Smooth muscle cell (in vitro differentiated cells): ENCODE measurements around the gene APOBEC3A. TPM values are rescaled to one million over a fixed set of nuclear protein-coding genes. Genes with fewer than 3 reads are reported as not detected.
A peak's percentile ranks its signal among the peaks of the same experiment; 100 is the strongest.
"Not testable (repeated sequence)": the region's sequence is repeated elsewhere in the genome, so short reads cannot be mapped to it uniquely, and the experiment has no call there.

Source experiments
- DNase-seq: peaks from one replicate; lab custom pipeline; 2025; ENCODE audit not compliant: unreplicated experiment; lab: John Stamatoyannopoulos, UW
- H2AFZ ChIP-seq: fragments of 200-600 bp; sonication (generic); 2 replicates; pipeline ENCODE4 v1.6.0; 2016; ENCODE audit warnings: antibody characterized with exemption, low read depth, mild to moderate bottlenecking
- H3F3A ChIP-seq: fragments of 200-600 bp; sonication (generic); 2 replicates; pipeline ENCODE4 v1.6.0; 2017; ENCODE audit warnings: antibody characterized with exemption, low read depth
- H3K27ac ChIP-seq: fragments of 200-600 bp; sonication (generic); 2 replicates; pipeline ENCODE4 v1.5.1; 2016; ENCODE audit warnings: low read depth, mild to moderate bottlenecking
- H3K27me3 ChIP-seq: fragments of 200-600 bp; sonication (generic); 2 replicates; pipeline ENCODE4 v1.6.1; 2016; ENCODE audit warnings: low read depth, mild to moderate bottlenecking
- H3K36me3 ChIP-seq: fragments of 200-600 bp; sonication (generic); 2 replicates; pipeline ENCODE4 v1.5.1; 2016; ENCODE audit warnings: low read depth
- H3K4me1 ChIP-seq: fragments of 200-600 bp; sonication (generic); 2 replicates; pipeline ENCODE4 v1.5.1; 2016; ENCODE audit warnings: low read depth
- H3K4me2 ChIP-seq: fragments of 200-600 bp; sonication (generic); 2 replicates; pipeline ENCODE4 v1.6.0; 2016; ENCODE audit warnings: mild to moderate bottlenecking
- H3K4me3 ChIP-seq: fragments of 200-600 bp; sonication (generic); 2 replicates; pipeline ENCODE4 v1.5.1; 2016; ENCODE audit warnings: mild to moderate bottlenecking
- H3K79me2 ChIP-seq: fragments of 200-600 bp; sonication (generic); 2 replicates; pipeline ENCODE4 v1.6.0; 2016; ENCODE audit warnings: low read depth, mild to moderate bottlenecking
- H3K9ac ChIP-seq: fragments of 200-600 bp; sonication (generic); 2 replicates; pipeline ENCODE4 v1.6.0; 2016; ENCODE audit warnings: low read depth
- H3K9me3 ChIP-seq: fragments of 200-600 bp; sonication (generic); replicated peaks from 2 replicates; pipeline ENCODE4 v1.5.1; 2016; ENCODE audit warnings: low read depth
- H4K20me1 ChIP-seq: fragments of 200-600 bp; sonication (generic); 2 replicates; pipeline ENCODE4 v1.6.0; 2016; ENCODE audit warnings: low read depth
- CTCF ChIP-seq: fragments of 200-600 bp; sonication (generic); IDR thresholded peaks from 2 replicates; pipeline ENCODE4 v1.5.1; 2017; ENCODE audit warnings: borderline replicate concordance, mild to moderate bottlenecking, antibody characterized with exemption; ENCODE audit not compliant: insufficient read depth, poor library complexity, severe bottlenecking
- WGBS: methylation state at CpG from one replicate; pipeline ENCODE4 v1.1.7; 2016; ENCODE audit warnings: low lambda C conversion rate; 5-methylcytosine and 5-hydroxymethylcytosine counted together
- polyA plus RNA-seq: library from polyadenylated mRNA; unstranded; fragments of >200 nt; fragmentation: Nextera tagmentation; extraction: Ambion mirVana; gene quantifications from 2 replicates; pipeline ENCODE4 v1.2.1, GENCODE V29; 2016
- total RNA-seq: library from RNA; depleted of rRNA; stranded (reverse); fragments of >200 nt; gene quantifications from 2 replicates; pipeline ENCODE4 v1.2.3, GENCODE V29; 2014

Gene APOBEC3A
- total and polyA plus RNA-seq, 2 experiments from 2014 or later = 0.18 TPM; not detected in 1

GRCh38 chr22:38981992-38982927 is 24.9 kb downstream of the APOBEC3A start, which contains the start of gene APOBEC3B:
TSS of gene APOBEC3B (plus strand) at chr22:38982347. CDS start at chr22:38982454, 107 bp downstream.
- no peaks in the 10 kb centered on the region for H3K27me3 ChIP-seq
- H2AFZ ChIP-seq = no peak within 1 kb of the TSS
- H3K79me2 ChIP-seq = no peaks in the 10 kb centered on the region
- peak; percentile 52 for DNase-seq
- no peaks in the 10 kb centered on the region for H3F3A ChIP-seq
- H3K9me3 ChIP-seq = no peaks in the 10 kb centered on the region
- WGBS = 52% methylated on average over 13 of the region's 16 CpGs
- H4K20me1 ChIP-seq = no peaks in the 10 kb centered on the region
- no peaks in the 10 kb centered on the region for H3K36me3 ChIP-seq
- H3K4me1 ChIP-seq = peaks cover 9% of the 10 kb centered on the region
- peak within 1 kb of the TSS; percentile 16 for H3K27ac ChIP-seq
- no peak within 1 kb of the TSS for H3K9ac ChIP-seq
- H3K4me2 ChIP-seq = peak within 1 kb of the TSS; percentile 73
- TF ChIP-seq CTCF = no peak
- peak within 1 kb of the TSS; percentile 30 for H3K4me3 ChIP-seq

GRCh38 chr22:38984224-38984623 is 26.8 kb downstream of the APOBEC3A start:
- H3K9me3 ChIP-seq = no peaks in the 10 kb centered on the region
- H3K4me2 ChIP-seq = no peak overlapping the region
- no peaks in the 10 kb centered on the region for H3K27me3 ChIP-seq
- 89% methylated on average over 2 of the region's 2 CpGs for WGBS
- no peaks in the 10 kb centered on the region for H3K36me3 ChIP-seq
- no peak for TF ChIP-seq CTCF
- H3K4me1 ChIP-seq = peaks cover 9% of the 10 kb centered on the region
- no peak for DNase-seq
- H3K9ac ChIP-seq = no peak overlapping the region
- H3K27ac ChIP-seq = peak overlapping the region; percentile 88
- H3K4me3 ChIP-seq = no peak overlapping the region
- H2AFZ ChIP-seq = no peak overlapping the region
- H3F3A ChIP-seq = no peaks in the 10 kb centered on the region
- no peaks in the 10 kb centered on the region for H4K20me1 ChIP-seq
- no peaks in the 10 kb centered on the region for H3K79me2 ChIP-seq

- 68% methylated on average over 9 of the region's 9 CpGs for WGBS
- not testable (repeated sequence) for H3K36me3 ChIP-seq, H3K79me2 ChIP-seq, H3K4me2 ChIP-seq, H3K9ac ChIP-seq, H2AFZ ChIP-seq, H4K20me1 ChIP-seq, H3F3A ChIP-seq, H3K9me3 ChIP-seq, H3K4me3 ChIP-seq, H3K27me3 ChIP-seq, DNase-seq, H3K4me1 ChIP-seq
- H3K27ac ChIP-seq = peak overlapping the region; percentile 88
Observed at GRCh38 chr22:38984784-38985757, 27.7 kb downstream of the APOBEC3A start.

DNA sequence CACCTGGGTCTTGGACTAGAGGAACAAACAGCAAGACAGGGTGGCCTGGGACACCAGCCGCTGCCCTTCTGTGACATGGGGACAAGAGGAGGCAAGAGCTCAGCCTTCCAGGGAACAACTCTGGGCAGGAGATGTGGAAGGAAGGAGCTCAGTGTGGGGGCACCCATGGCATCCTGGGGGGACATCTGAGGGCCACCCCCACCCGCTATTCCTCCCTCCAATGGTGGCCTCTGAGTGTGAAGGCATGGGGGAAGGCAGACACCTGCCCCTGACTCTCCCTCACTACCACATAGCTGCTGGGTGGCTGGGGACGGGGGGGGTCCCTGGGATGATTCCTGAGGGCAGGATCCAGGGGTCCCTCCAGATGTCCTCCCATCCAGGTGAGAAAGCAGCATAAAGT is 29.2 kb downstream of the APOBEC3A start:
- Histone ChIP-seq H3K9me3 (no peaks in the 10 kb centered on the region), H3K36me3 (no peaks in the 10 kb centered on the region), H3K27me3 (no peaks in the 10 kb centered on the region), H3K27ac (no peak overlapping the region), H3K4me3 (no peak overlapping the region), H3K9ac (no peak overlapping the region), H3K4me1 (peaks cover 1% of the 10 kb centered on the region), H3F3A (no peaks in the 10 kb centered on the region), H2AFZ (no peak overlapping the region), H4K20me1 (no peaks in the 10 kb centered on the region), H3K79me2 (no peaks in the 10 kb centered on the region), H3K4me2 (no peak overlapping the region)
- no peak for TF ChIP-seq CTCF
- 100% methylated on average over 2 of the region's 3 CpGs for WGBS
- no peak for DNase-seq
